GM18508 (cell line): ENCODE measurements around the gene DNPEP.
"Not testable (repeated sequence)": the region's sequence is repeated elsewhere in the genome, so short reads cannot be mapped to it uniquely, and the experiment has no call there.

ENCODE experiments used
- ATAC-seq: cut with Tn5 transposase; IDR thresholded peaks from one replicate; pipeline ENCODE4 v1.9.1; 2021; ENCODE audit warnings: moderate number of reproducible peaks; ENCODE audit not compliant: insufficient read depth, unreplicated experiment

Gene DNPEP

GRCh38 chr2:219402665-219403515, 15.2 kb upstream of the DNPEP start:
- ATAC-seq = peak; percentile 72

- no peak for ATAC-seq
Measured at GRCh38 chr2:219401606-219402005, 13.9 kb upstream of the DNPEP start.

- ATAC-seq = no peak
Measured at GRCh38 chr2:219400562-219400961, 12.8 kb upstream of the DNPEP start.

- ATAC-seq = no peak
Measured at GRCh38 chr2:219399716-219400478, 12.2 kb upstream of the DNPEP start.

GRCh38 chr2:219398721-219399363, 11.1 kb upstream of the DNPEP start:
- no peak for ATAC-seq

- ATAC-seq = no peak
Measured at GRCh38 chr2:219396863-219397457, 9.2 kb upstream of the DNPEP start.

- no peak for ATAC-seq
Measured at GRCh38 chr2:219395609-219396008, 7.9 kb upstream of the DNPEP start.

GRCh38 chr2:219395056-219395455, 7.3 kb upstream of the DNPEP start:
- not testable (repeated sequence) for ATAC-seq

- no peak for ATAC-seq
Measured at GRCh38 chr2:219392754-219393153, 5.0 kb upstream of the DNPEP start.

- no peak for ATAC-seq
Measured at GRCh38 chr2:219388907-219389156, 1.1 kb upstream of the DNPEP start.

- peak; percentile 55 for ATAC-seq
Measured at GRCh38 chr2:219388121-219388906, 602 bp upstream of the DNPEP start.

GRCh38 chr2:219386532-219387280, 1.0 kb downstream of the DNPEP start:
- ATAC-seq = no peak

- no peak for ATAC-seq
Measured at GRCh38 chr2:219385958-219386520, 1.7 kb downstream of the DNPEP start.

- no peak for ATAC-seq
Measured at GRCh38 chr2:219384859-219385258, 2.9 kb downstream of the DNPEP start.

GRCh38 chr2:219384083-219384713, 3.5 kb downstream of the DNPEP start:
- ATAC-seq = no peak

GRCh38 chr2:219381448-219381847, 6.3 kb downstream of the DNPEP start:
- no peak for ATAC-seq

GRCh38 chr2:219380926-219381325, 6.8 kb downstream of the DNPEP start:
- ATAC-seq = no peak

GRCh38 chr2:219378163-219378851, 9.4 kb downstream of the DNPEP start:
- ATAC-seq = no peak
